ENCODE results near the gene ZNF660.

Gene ZNF660

GRCh38 chr3:44647771-44648170 is 63.0 kb downstream of the ZNF660 start:
- DNase-seq (ENCODE audit: low read depth) = no peak
- peak overlapping the region; percentile 89; the same call in 1 of the 2 replicates for H3K4me3 ChIP-seq (ENCODE audit: low read depth, low read length)
- TF ChIP-seq, protein P1, sequence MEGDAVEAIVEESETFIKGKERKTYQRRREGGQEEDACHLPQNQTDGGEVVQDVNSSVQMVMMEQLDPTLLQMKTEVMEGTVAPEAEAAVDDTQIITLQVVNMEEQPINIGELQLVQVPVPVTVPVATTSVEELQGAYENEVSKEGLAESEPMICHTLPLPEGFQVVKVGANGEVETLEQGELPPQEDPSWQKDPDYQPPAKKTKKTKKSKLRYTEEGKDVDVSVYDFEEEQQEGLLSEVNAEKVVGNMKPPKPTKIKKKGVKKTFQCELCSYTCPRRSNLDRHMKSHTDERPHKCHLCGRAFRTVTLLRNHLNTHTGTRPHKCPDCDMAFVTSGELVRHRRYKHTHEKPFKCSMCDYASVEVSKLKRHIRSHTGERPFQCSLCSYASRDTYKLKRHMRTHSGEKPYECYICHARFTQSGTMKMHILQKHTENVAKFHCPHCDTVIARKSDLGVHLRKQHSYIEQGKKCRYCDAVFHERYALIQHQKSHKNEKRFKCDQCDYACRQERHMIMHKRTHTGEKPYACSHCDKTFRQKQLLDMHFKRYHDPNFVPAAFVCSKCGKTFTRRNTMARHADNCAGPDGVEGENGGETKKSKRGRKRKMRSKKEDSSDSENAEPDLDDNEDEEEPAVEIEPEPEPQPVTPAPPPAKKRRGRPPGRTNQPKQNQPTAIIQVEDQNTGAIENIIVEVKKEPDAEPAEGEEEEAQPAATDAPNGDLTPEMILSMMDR (IDR thresholded peaks at IDR 0.05; ENCODE audit: low read depth, low read length, missing control alignments) = no peak

DNA sequence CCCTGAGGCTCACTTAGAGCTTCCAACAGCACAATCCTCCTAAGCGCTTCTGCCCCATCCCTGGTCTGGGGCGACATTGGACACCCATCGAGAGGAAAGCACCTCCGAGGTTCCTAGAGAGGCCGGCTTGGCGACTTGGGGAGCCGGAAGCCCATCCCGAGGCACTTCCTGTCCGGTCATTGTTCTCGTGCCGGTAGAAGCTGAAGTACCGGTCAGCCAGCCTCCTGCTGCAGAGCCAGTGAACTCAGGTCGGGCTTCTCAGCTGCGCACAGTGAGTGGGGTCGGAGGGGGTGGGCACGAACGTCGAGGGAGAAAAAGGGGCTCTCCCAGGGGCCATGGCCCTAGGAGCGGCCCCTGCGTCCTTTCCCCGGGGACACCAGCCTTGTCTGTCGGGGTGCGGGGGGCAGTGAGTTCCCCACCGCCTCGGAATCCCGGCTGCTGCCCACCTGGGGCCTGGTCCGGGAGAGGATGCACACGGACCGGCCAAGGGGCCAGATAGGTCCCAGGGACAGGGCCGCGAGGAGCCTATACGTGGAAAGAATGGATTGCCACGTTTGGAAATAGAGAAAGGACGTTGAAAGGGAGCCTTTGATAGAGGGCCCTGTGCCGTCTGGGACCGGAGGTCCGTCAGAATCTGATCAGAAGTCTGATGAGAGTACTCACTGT is 63.9 kb downstream of the ZNF660 start, which contains the start of gene ZNF35:
TSS of gene ZNF35 (plus strand) at position 169 of the 666 bp plus-strand sequence. CDS start 2,336 bp downstream, outside the sequence.
- peak; percentile 72 for DNase-seq (ENCODE audit: low read depth)
- peak within 1 kb of the TSS; percentile 89 for H3K4me3 ChIP-seq (ENCODE audit: low read depth, low read length)
- TF ChIP-seq, protein P1 (IDR thresholded peaks at IDR 0.05; ENCODE audit: low read depth, low read length, missing control alignments) = no peak

Measured in GM12864 (cell line).